HG03280 (cell line): ENCODE data around the gene TTLL1.
A peak's percentile ranks its signal among the peaks of the same experiment; 100 is the strongest.
"Not testable (repeated sequence)": the region's sequence is repeated elsewhere in the genome, so short reads cannot be mapped to it uniquely, and the experiment has no call there.

Source experiments
- ATAC-seq: cut with Tn5 transposase; IDR thresholded peaks from one replicate; pipeline ENCODE4 v1.9.1; 2021; ENCODE audit warnings: mild to moderate bottlenecking, moderate library complexity; ENCODE audit not compliant: unreplicated experiment

The TTLL1 gene

GRCh38 chr22:43014316-43014868, 74.8 kb downstream of the TTLL1 start:
- ATAC-seq, result peak; percentile 4

- ATAC-seq, result no peak
Measured at GRCh38 chr22:43013355-43014315, 75.6 kb downstream of the TTLL1 start.

GRCh38 chr22:43012390-43012789, 76.8 kb downstream of the TTLL1 start:
- ATAC-seq, result no peak

- ATAC-seq, result no peak
Measured at GRCh38 chr22:43011079-43011478, 78.1 kb downstream of the TTLL1 start.

GRCh38 chr22:43009444-43009843, 79.7 kb downstream of the TTLL1 start:
- no peak for ATAC-seq

- ATAC-seq, result no peak
Measured at GRCh38 chr22:43008921-43009320, 80.3 kb downstream of the TTLL1 start.

- no peak for ATAC-seq
Measured at GRCh38 chr22:43008509-43008908, 80.7 kb downstream of the TTLL1 start.

GRCh38 chr22:43007519-43008102, 81.6 kb downstream of the TTLL1 start:
- ATAC-seq, result no peak

GRCh38 chr22:43006753-43007152, 82.4 kb downstream of the TTLL1 start:
- ATAC-seq, result no peak

- ATAC-seq, result no peak
Measured at GRCh38 chr22:43006016-43006505, 83.1 kb downstream of the TTLL1 start.

- no peak for ATAC-seq
Measured at GRCh38 chr22:43005106-43005505, 84.1 kb downstream of the TTLL1 start.

GRCh38 chr22:43004362-43005035, 84.7 kb downstream of the TTLL1 start:
- no peak for ATAC-seq

GRCh38 chr22:43002202-43002586, 87.0 kb downstream of the TTLL1 start:
- ATAC-seq, result no peak

- no peak for ATAC-seq
Measured at GRCh38 chr22:43001271-43002201, 87.7 kb downstream of the TTLL1 start.

- ATAC-seq, result no peak
Measured at GRCh38 chr22:43000441-43001175, 88.6 kb downstream of the TTLL1 start.

GRCh38 chr22:42997582-42998090, 91.6 kb downstream of the TTLL1 start:
- no peak for ATAC-seq

GRCh38 chr22:42996646-42997365, 92.4 kb downstream of the TTLL1 start:
- no peak for ATAC-seq

- ATAC-seq, result not testable (repeated sequence)
Measured at GRCh38 chr22:42995654-42996053, 93.5 kb downstream of the TTLL1 start.
